Measurements from ENCODE around the gene FBLN5. TPM values are rescaled to one million over a fixed set of nuclear protein-coding genes. Genes with fewer than 3 reads are reported as not detected.

Gene FBLN5
- total RNA-seq, 1 experiment from 2014 or later = 1.0 TPM

DNA sequence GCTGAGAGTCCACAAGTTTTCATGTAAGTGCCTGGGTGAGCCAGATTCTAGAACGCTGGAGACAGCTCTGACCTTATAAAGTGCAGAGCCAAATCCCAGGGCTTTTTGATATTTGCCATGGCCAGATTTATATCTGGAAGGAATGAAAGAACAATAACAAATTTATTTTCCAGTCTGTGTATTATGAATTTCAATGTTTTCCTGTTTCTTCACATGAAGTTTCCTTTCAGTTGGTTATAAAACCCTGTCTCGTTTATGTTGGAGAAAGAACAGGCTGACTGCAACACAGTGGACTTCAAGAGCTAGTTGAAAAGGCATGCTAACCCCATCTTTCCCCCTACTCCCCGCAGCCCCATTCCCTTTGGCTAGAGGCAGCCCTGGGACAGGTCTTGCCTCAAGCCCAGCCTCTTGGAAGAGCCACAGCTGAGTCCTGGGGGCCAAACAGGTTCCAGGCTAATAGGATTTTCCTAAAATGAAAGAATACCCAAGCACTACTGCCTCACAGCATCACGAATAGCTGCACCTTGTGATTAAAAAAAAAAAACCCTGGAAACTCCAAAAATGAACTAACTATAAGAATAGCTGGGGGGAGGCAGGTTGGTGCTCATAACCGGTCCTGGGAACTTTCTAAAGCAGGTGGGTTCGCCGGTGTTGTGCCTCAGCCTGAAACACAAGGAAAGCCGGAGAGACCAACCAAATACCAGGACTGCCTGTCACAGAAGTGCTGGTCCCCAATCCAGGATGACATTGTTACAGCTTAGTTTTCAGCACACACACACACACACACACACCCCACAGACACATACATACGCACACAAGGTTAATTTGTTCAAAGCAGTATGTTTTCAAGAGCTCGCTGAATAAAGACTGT is 1.5 kb downstream of the FBLN5 start:
- Histone ChIP-seq H2AFZ (ENCODE audit: low read length) (no peak overlapping the region), H2BK5ac (ENCODE audit: insufficient read length, low read length) (no peak overlapping the region), H4K5ac (ENCODE audit: insufficient read length, low read depth, low read length) (no peak overlapping the region), H3K56ac (ENCODE audit: insufficient read length, low read depth, low read length) (no peak overlapping the region), H4K8ac (replicated peaks; ENCODE audit: insufficient read length, low read depth, low read length) (no peak overlapping the region), H3K23ac (ENCODE audit: insufficient read length, low read depth, low read length) (no peak overlapping the region), H2BK15ac (ENCODE audit: low read depth, low read length) (no peak overlapping the region), H3K27ac (ENCODE audit: insufficient read length, low read depth, low read length) (no peak overlapping the region), H3T11ph (ENCODE audit: low read length) (no peak overlapping the region), H2BK120ac (ENCODE audit: low read depth, low read length, poor library complexity, severe bottlenecking) (no peak overlapping the region), H3K4me2 (ENCODE audit: insufficient read depth, insufficient read length, low read length) (no peak overlapping the region), H3K18ac (ENCODE audit: insufficient read length, low read depth, low read length) (no peak overlapping the region), H3K9ac (ENCODE audit: extremely low read depth, insufficient read length, low read length) (no peak overlapping the region), H4K91ac (ENCODE audit: insufficient read length, low read depth, low read length) (no peak overlapping the region), H3K27me3 (ENCODE audit: insufficient read depth, low read length) (peaks cover 6% of the 10 kb centered on the region), H4K20me1 (ENCODE audit: control insufficient read depth, insufficient read depth, insufficient read length) (no peaks in the 10 kb centered on the region), H3K9me3 (ENCODE audit: control insufficient read depth, low read depth, low read length) (no peaks in the 10 kb centered on the region), H3K79me1 (ENCODE audit: insufficient read depth, low read depth, low read length, poor library complexity, severe bottlenecking) (no peaks in the 10 kb centered on the region), H2BK12ac (ENCODE audit: insufficient read length, low read depth, low read length) (no peak overlapping the region), H3K4ac (ENCODE audit: low read depth, low read length) (no peak overlapping the region), H3K79me2 (ENCODE audit: insufficient read depth, low read length) (no peaks in the 10 kb centered on the region), H2AK5ac (ENCODE audit: insufficient read length, low read length) (no peak overlapping the region), H3K14ac (ENCODE audit: insufficient read depth, low read length) (no peak overlapping the region), H3K4me1 (ENCODE audit: insufficient read depth, low read length) (0 out of 2 replicates have a peak, but pooled peaks cover 4% of the 10 kb centered on the region), H3K23me2 (ENCODE audit: insufficient read length, low read depth, low read length, poor library complexity, severe bottlenecking) (peaks cover 7% of the 10 kb centered on the region), H2BK20ac (ENCODE audit: low read depth, low read length, poor library complexity, severe bottlenecking) (no peak overlapping the region)
- Mint-ChIP-seq H3K27me3 (ENCODE audit: low read depth) (peaks cover 58% of the 10 kb centered on the region), H3K36me3 (ENCODE audit: insufficient read depth in 1 of 3, low read depth in 3 of 3) (peaks cover 0 to 2% (median 0%) of the 10 kb centered on the region in 3 experiments; a peak in 2 of 7 replicates), H3K27ac (no peak overlapping the region), H3K9me3 (no peaks in the 10 kb centered on the region), H3K4me1 (peaks cover 14 to 16% of the 10 kb centered on the region in 2 experiments), H3K4me3 (no peak overlapping the region; a peak in 1 of 5 replicates)
- WGBS (ENCODE audit: extremely low coverage, insufficient read length, low lambda C conversion rate) = no CpG with 5 or more reads among the region's 10 CpGs
- no peak for DNase-seq
- TF ChIP-seq, protein P1, sequence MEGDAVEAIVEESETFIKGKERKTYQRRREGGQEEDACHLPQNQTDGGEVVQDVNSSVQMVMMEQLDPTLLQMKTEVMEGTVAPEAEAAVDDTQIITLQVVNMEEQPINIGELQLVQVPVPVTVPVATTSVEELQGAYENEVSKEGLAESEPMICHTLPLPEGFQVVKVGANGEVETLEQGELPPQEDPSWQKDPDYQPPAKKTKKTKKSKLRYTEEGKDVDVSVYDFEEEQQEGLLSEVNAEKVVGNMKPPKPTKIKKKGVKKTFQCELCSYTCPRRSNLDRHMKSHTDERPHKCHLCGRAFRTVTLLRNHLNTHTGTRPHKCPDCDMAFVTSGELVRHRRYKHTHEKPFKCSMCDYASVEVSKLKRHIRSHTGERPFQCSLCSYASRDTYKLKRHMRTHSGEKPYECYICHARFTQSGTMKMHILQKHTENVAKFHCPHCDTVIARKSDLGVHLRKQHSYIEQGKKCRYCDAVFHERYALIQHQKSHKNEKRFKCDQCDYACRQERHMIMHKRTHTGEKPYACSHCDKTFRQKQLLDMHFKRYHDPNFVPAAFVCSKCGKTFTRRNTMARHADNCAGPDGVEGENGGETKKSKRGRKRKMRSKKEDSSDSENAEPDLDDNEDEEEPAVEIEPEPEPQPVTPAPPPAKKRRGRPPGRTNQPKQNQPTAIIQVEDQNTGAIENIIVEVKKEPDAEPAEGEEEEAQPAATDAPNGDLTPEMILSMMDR (conservative IDR thresholded peaks at IDR 0.05) = no peak

Measured in H9 (cell line).